ENCODE data around the gene TACC3.

The TACC3 gene

GRCh38 chr4:1728061-1728980 lies 7.0 kb downstream of the TACC3 start:
- no peak overlapping the region for H3K4me3 ChIP-seq (ENCODE audit: low read length)
- no peaks in the 10 kb centered on the region for H3K27me3 ChIP-seq (replicated peaks; ENCODE audit: insufficient read depth, low read length)
- H3F3A ChIP-seq (ENCODE audit: insufficient read depth, low read length), result peaks cover 4% of the 10 kb centered on the region; the same call in 1 of the 2 replicates
- no peak overlapping the region for H3K9ac ChIP-seq (ENCODE audit: low read length)
- peaks cover 86% of the 10 kb centered on the region for H3K79me2 ChIP-seq (ENCODE audit: low read length)
- H3K9me2 ChIP-seq (replicated peaks; ENCODE audit: insufficient read depth, low read length), result no peaks in the 10 kb centered on the region
- no peak overlapping the region for H3K27ac ChIP-seq (ENCODE audit: low read length)
- H2AFZ ChIP-seq (ENCODE audit: low read length), result no peak overlapping the region
- no peaks in the 10 kb centered on the region for H3K4me1 ChIP-seq (ENCODE audit: low read length)
- H3K4me2 ChIP-seq (ENCODE audit: low read depth, low read length), result no peak overlapping the region
- H4K20me1 ChIP-seq (ENCODE audit: insufficient read depth, low read length), result 0 out of 2 replicates have a peak, but pooled peaks cover 7% of the 10 kb centered on the region
- DNase-seq, result no peak
- H3K36me3 ChIP-seq (replicated peaks; ENCODE audit: insufficient read depth, low read length), result peaks cover 28% of the 10 kb centered on the region
- no peaks in the 10 kb centered on the region for H3K9me3 ChIP-seq (replicated peaks; ENCODE audit: insufficient read depth, low read length)
- TF ChIP-seq CTCF (IDR thresholded peaks at IDR 0.05; ENCODE audit: low read length) (no peak), EZH2 (optimal IDR thresholded peaks at IDR 0.05; ENCODE audit: low read depth, low read length) (no peak), EZH2phosphoT487 (IDR thresholded peaks at IDR 0.05; ENCODE audit: low read length) (no peak)

GRCh38 chr4:1730532-1731135 lies 9.3 kb downstream of the TACC3 start:
- H3F3A ChIP-seq (ENCODE audit: insufficient read depth, low read length), result 0 out of 2 replicates have a peak, but pooled peaks cover under 1% of the 10 kb centered on the region
- no peak overlapping the region for H3K9ac ChIP-seq (ENCODE audit: low read length)
- no peaks in the 10 kb centered on the region for H3K9me2 ChIP-seq (replicated peaks; ENCODE audit: insufficient read depth, low read length)
- H3K4me3 ChIP-seq (ENCODE audit: low read length), result no peak overlapping the region
- H3K4me1 ChIP-seq (ENCODE audit: low read length), result no peaks in the 10 kb centered on the region
- H2AFZ ChIP-seq (ENCODE audit: low read length), result no peak overlapping the region
- no peak for TF ChIP-seq EZH2 (optimal IDR thresholded peaks at IDR 0.05; ENCODE audit: low read depth, low read length)
- TF ChIP-seq EZH2phosphoT487 (IDR thresholded peaks at IDR 0.05; ENCODE audit: low read length), result no peak
- no peak for TF ChIP-seq CTCF (IDR thresholded peaks at IDR 0.05; ENCODE audit: low read length)
- no peak overlapping the region for H3K27ac ChIP-seq (ENCODE audit: low read length)
- no peaks in the 10 kb centered on the region for H3K27me3 ChIP-seq (replicated peaks; ENCODE audit: insufficient read depth, low read length)
- H3K9me3 ChIP-seq (replicated peaks; ENCODE audit: insufficient read depth, low read length), result no peaks in the 10 kb centered on the region
- 0 out of 2 replicates have a peak, but pooled peaks cover 7% of the 10 kb centered on the region for H4K20me1 ChIP-seq (ENCODE audit: insufficient read depth, low read length)
- peaks cover 70% of the 10 kb centered on the region for H3K79me2 ChIP-seq (ENCODE audit: low read length)
- DNase-seq, result no peak
- no peak overlapping the region for H3K4me2 ChIP-seq (ENCODE audit: low read depth, low read length)
- peaks cover 26% of the 10 kb centered on the region for H3K36me3 ChIP-seq (replicated peaks; ENCODE audit: insufficient read depth, low read length)

- TF ChIP-seq EZH2 (optimal IDR thresholded peaks at IDR 0.05; ENCODE audit: low read depth, low read length) (no peak), CTCF (IDR thresholded peaks at IDR 0.05; ENCODE audit: low read length) (no peak), EZH2phosphoT487 (IDR thresholded peaks at IDR 0.05; ENCODE audit: low read length) (no peak)
- DNase-seq, result no peak
- peaks cover 64% of the 10 kb centered on the region for H3K79me2 ChIP-seq (ENCODE audit: low read length)
- H3K27ac ChIP-seq (ENCODE audit: low read length), result no peak overlapping the region
- no peak overlapping the region for H3K4me3 ChIP-seq (ENCODE audit: low read length)
- H3K9me3 ChIP-seq (replicated peaks; ENCODE audit: insufficient read depth, low read length), result no peaks in the 10 kb centered on the region
- no peak overlapping the region for H3K9ac ChIP-seq (ENCODE audit: low read length)
- no peaks in the 10 kb centered on the region for H3K27me3 ChIP-seq (replicated peaks; ENCODE audit: insufficient read depth, low read length)
- H3K4me2 ChIP-seq (ENCODE audit: low read depth, low read length), result no peak overlapping the region
- H3K9me2 ChIP-seq (replicated peaks; ENCODE audit: insufficient read depth, low read length), result no peaks in the 10 kb centered on the region
- H2AFZ ChIP-seq (ENCODE audit: low read length), result no peak overlapping the region
- no peaks in the 10 kb centered on the region for H3K4me1 ChIP-seq (ENCODE audit: low read length)
- H4K20me1 ChIP-seq (ENCODE audit: insufficient read depth, low read length), result 0 out of 2 replicates have a peak, but pooled peaks cover 7% of the 10 kb centered on the region
- H3K36me3 ChIP-seq (replicated peaks; ENCODE audit: insufficient read depth, low read length), result peaks cover 26% of the 10 kb centered on the region
- no peaks in the 10 kb centered on the region for H3F3A ChIP-seq (ENCODE audit: insufficient read depth, low read length)
Measured at GRCh38 chr4:1731180-1731579, 9.9 kb downstream of the TACC3 start.
